Ascending aorta (tissue), 2 donors: ENCODE results near the gene NTM. TPM values are rescaled to one million over a fixed set of nuclear protein-coding genes. Genes with fewer than 3 reads are reported as not detected.

Experiments used
- DNase-seq, 2 donors: peaks; one replicate each; pipeline ENCODE4 v3.0.0-alpha.2; 2019; ENCODE audit warnings: low spot score in 2 of 2
- H3K27ac ChIP-seq, 2 donors: fragments of 200-600 bp; sonication (generic); one replicate each; pipeline ENCODE4 v1.5.1; 2016 to 2017; ENCODE audit warnings: mild to moderate bottlenecking in 1 of 2
- H3K27me3 ChIP-seq: fragments of 200-600 bp; sonication (generic); one replicate; pipeline ENCODE4 v1.5.1; 2017
- H3K36me3 ChIP-seq, 2 donors: fragments of 200-600 bp; sonication (generic); one replicate each; pipeline ENCODE4 v1.5.1; 2016
- H3K4me1 ChIP-seq, 2 donors: fragments of 200-600 bp; sonication (generic); one replicate each; pipeline ENCODE4 v1.5.1; 2016 to 2017; ENCODE audit warnings: mild to moderate bottlenecking in 1 of 2
- H3K4me3 ChIP-seq, 2 donors: fragments of 200-600 bp; sonication (generic); one replicate each; pipeline ENCODE4 v1.5.1; 2016 to 2017; ENCODE audit warnings: mild to moderate bottlenecking in 1 of 2
- H3K9me3 ChIP-seq, 2 donors: fragments of 200-600 bp; sonication (generic); one replicate each; pipeline ENCODE4 v1.5.1; 2016
- CTCF ChIP-seq, 3 experiments: fragments of 200-600 bp in 2 of 3; fragments of 450-650 bp in 1 of 3; sonication (generic) in 2 of 3; IDR thresholded peaks; one replicate each; pipeline ENCODE4 v1.5.1; 2016 to 2019; ENCODE audit warnings: antibody characterized with exemption in 3 of 3, mild to moderate bottlenecking in 1 of 3, moderate library complexity in 1 of 3
- intact Hi-C: fragments of 100-400 bp; cut with DNase I; formaldehyde crosslinking; loops from one replicate; pipeline ENCODE4 v1.15.1; 2023
- total RNA-seq: library from RNA; depleted of rRNA; stranded (reverse); fragments of >200 nt; gene quantifications from one replicate; pipeline ENCODE4 v1.1.0, GENCODE V29; 2016

NTM gene
- total RNA-seq, 1 donor from 2014 or later, result not detected

- Histone ChIP-seq H3K36me3 (no peaks in the 10 kb centered on the region), H3K9me3 (no peaks in the 10 kb centered on the region), H3K4me3 (no peak overlapping the region), H3K27ac (no peak overlapping the region), H3K4me1 (no peaks in the 10 kb centered on the region), H3K27me3 (no peaks in the 10 kb centered on the region)
- no peak for DNase-seq
- intact Hi-C loops, result no loop called here
- peak in 1 of 3 experiments; percentile 28 for TF ChIP-seq CTCF (IDR thresholded peaks at IDR 0.05)
Measured at GRCh38 chr11:132099692-132100091, 729.3 kb downstream of the NTM start.

- TF ChIP-seq CTCF (IDR thresholded peaks at IDR 0.05), result no peak
- Histone ChIP-seq H3K27ac (no peak overlapping the region), H3K27me3 (no peaks in the 10 kb centered on the region), H3K4me1 (no peaks in the 10 kb centered on the region), H3K36me3 (no peaks in the 10 kb centered on the region), H3K4me3 (no peak overlapping the region), H3K9me3 (no peaks in the 10 kb centered on the region)
- no peak for DNase-seq
- intact Hi-C loops, result no loop called here
Measured at GRCh38 chr11:132100583-132100982, 730.2 kb downstream of the NTM start.

- no peak for DNase-seq
- Histone ChIP-seq H3K4me1 (no peaks in the 10 kb centered on the region), H3K27me3 (no peaks in the 10 kb centered on the region), H3K9me3 (no peaks in the 10 kb centered on the region), H3K36me3 (no peaks in the 10 kb centered on the region), H3K27ac (no peak overlapping the region), H3K4me3 (no peak overlapping the region)
- no peak for TF ChIP-seq CTCF (IDR thresholded peaks at IDR 0.05)
- intact Hi-C loops, result no loop called here
Measured at GRCh38 chr11:132101881-132102280, 731.5 kb downstream of the NTM start.

GRCh38 chr11:132103021-132103420 lies 732.6 kb downstream of the NTM start:
- Histone ChIP-seq H3K27me3 (no peaks in the 10 kb centered on the region), H3K4me3 (no peak overlapping the region), H3K4me1 (no peaks in the 10 kb centered on the region), H3K36me3 (no peaks in the 10 kb centered on the region), H3K9me3 (no peaks in the 10 kb centered on the region), H3K27ac (no peak overlapping the region)
- no peak for TF ChIP-seq CTCF (IDR thresholded peaks at IDR 0.05)
- DNase-seq, result no peak
- intact Hi-C loops, result no loop called here

GRCh38 chr11:132106096-132106982 lies 735.9 kb downstream of the NTM start:
- DNase-seq, result no peak
- Histone ChIP-seq H3K27ac (no peak overlapping the region), H3K4me3 (no peak overlapping the region), H3K36me3 (no peaks in the 10 kb centered on the region), H3K27me3 (no peaks in the 10 kb centered on the region), H3K4me1 (no peaks in the 10 kb centered on the region), H3K9me3 (no peaks in the 10 kb centered on the region)
- intact Hi-C loops, result no loop called here
- TF ChIP-seq CTCF (IDR thresholded peaks at IDR 0.05), result no peak
